LNCaP clone FGC (cell line): ENCODE results near the gene CDK16.

ENCODE experiments used
- DNase-seq: peaks from one replicate; pipeline ENCODE4 v3.0.0-alpha.2; 2011; ENCODE audit warnings: low read depth
- H3K4me3 ChIP-seq: 2 replicates; pipeline ENCODE4 v1.5.1; 2011; ENCODE audit warnings: mild to moderate bottlenecking, low read depth, low read length, control low read depth
- CTCF ChIP-seq: IDR thresholded peaks from 2 replicates; pipeline ENCODE4 v1.5.1; 2012; ENCODE audit warnings: mild to moderate bottlenecking; ENCODE audit not compliant: control insufficient read depth, insufficient read depth; ENCODE audit errors: extremely low read depth

Gene CDK16

GRCh38 chrX:47191806-47192401 lies 26.6 kb upstream of the CDK16 start:
- no peak for TF ChIP-seq CTCF
- no peak for DNase-seq
- H3K4me3 ChIP-seq, result peak overlapping the region; percentile 80

- peak; percentile 62 for TF ChIP-seq CTCF
- DNase-seq, result peak; percentile 87
- H3K4me3 ChIP-seq, result peak within 1 kb of the TSS; percentile 84
These were observed 24.8 kb upstream of the CDK16 start, which contains the start of gene UBA1 for GRCh38 chrX:47193475-47194193. Gene UBA1 (plus strand): TSS chrX:47193829. CDS start chrX:47198803, 4,974 bp downstream.

GRCh38 chrX:47194194-47194787 lies 24.2 kb upstream of the CDK16 start:
- DNase-seq, result no peak
- peak overlapping the region; percentile 84 for H3K4me3 ChIP-seq
- TF ChIP-seq CTCF, result no peak

- no peak overlapping the region for H3K4me3 ChIP-seq
- no peak for DNase-seq
- TF ChIP-seq CTCF, result no peak
These were observed 22.4 kb upstream of the CDK16 start for GRCh38 chrX:47196098-47196497.

GRCh38 chrX:47197526-47197925 lies 21.0 kb upstream of the CDK16 start:
- H3K4me3 ChIP-seq, result no peak overlapping the region
- no peak for TF ChIP-seq CTCF
- no peak for DNase-seq

- no peak overlapping the region for H3K4me3 ChIP-seq
- no peak for DNase-seq
- TF ChIP-seq CTCF, result no peak
These were observed 20.3 kb upstream of the CDK16 start for GRCh38 chrX:47198026-47198686.
